ENCODE results near the gene SPATA3.

- TF ChIP-seq POLR2A (IDR thresholded peaks at IDR 0.05), result no peak
- no peak for TF ChIP-seq CTCF (IDR thresholded peaks at IDR 0.05)
- TF ChIP-seq EP300 (IDR thresholded peaks at IDR 0.05; ENCODE audit: low read depth), result no peak
Observed at GRCh38 chr2:230972046-230972445, 23.9 kb upstream of the SPATA3 start.
